MM.1S (cell line): ENCODE measurements around the gene RHBDD1.

Experiments used
- EZH2 ChIP-seq: fragments of 300-600 bp; sonication (generic); optimal IDR thresholded peaks from 2 replicates; pipeline ENCODE3; 2017; ENCODE audit warnings: low read depth, mild to moderate bottlenecking, antibody characterized with exemption, low read length, mixed read lengths
- TF ChIP-seq, protein P1 (sequence below): fragments of 300-600 bp; sonication (generic); IDR thresholded peaks from 2 replicates; pipeline ENCODE4 v1.5.1; 2016; ENCODE audit warnings: antibody characterized with exemption, low read length, mixed read lengths

GRCh38 chr2:226829721-226830631 lies 5.9 kb upstream of the RHBDD1 start:
- TF ChIP-seq, protein P1, sequence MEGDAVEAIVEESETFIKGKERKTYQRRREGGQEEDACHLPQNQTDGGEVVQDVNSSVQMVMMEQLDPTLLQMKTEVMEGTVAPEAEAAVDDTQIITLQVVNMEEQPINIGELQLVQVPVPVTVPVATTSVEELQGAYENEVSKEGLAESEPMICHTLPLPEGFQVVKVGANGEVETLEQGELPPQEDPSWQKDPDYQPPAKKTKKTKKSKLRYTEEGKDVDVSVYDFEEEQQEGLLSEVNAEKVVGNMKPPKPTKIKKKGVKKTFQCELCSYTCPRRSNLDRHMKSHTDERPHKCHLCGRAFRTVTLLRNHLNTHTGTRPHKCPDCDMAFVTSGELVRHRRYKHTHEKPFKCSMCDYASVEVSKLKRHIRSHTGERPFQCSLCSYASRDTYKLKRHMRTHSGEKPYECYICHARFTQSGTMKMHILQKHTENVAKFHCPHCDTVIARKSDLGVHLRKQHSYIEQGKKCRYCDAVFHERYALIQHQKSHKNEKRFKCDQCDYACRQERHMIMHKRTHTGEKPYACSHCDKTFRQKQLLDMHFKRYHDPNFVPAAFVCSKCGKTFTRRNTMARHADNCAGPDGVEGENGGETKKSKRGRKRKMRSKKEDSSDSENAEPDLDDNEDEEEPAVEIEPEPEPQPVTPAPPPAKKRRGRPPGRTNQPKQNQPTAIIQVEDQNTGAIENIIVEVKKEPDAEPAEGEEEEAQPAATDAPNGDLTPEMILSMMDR: no peak
- TF ChIP-seq EZH2: no peak
